GM21447 (cell line): ENCODE data around the gene ATL2.
"Not testable (repeated sequence)": the region's sequence is repeated elsewhere in the genome, so short reads cannot be mapped to it uniquely, and the experiment has no call there.

Experiments used
- ATAC-seq: cut with Tn5 transposase; IDR thresholded peaks from one replicate; pipeline ENCODE4 v1.9.1; 2021; ENCODE audit not compliant: unreplicated experiment

The ATL2 gene

DNA sequence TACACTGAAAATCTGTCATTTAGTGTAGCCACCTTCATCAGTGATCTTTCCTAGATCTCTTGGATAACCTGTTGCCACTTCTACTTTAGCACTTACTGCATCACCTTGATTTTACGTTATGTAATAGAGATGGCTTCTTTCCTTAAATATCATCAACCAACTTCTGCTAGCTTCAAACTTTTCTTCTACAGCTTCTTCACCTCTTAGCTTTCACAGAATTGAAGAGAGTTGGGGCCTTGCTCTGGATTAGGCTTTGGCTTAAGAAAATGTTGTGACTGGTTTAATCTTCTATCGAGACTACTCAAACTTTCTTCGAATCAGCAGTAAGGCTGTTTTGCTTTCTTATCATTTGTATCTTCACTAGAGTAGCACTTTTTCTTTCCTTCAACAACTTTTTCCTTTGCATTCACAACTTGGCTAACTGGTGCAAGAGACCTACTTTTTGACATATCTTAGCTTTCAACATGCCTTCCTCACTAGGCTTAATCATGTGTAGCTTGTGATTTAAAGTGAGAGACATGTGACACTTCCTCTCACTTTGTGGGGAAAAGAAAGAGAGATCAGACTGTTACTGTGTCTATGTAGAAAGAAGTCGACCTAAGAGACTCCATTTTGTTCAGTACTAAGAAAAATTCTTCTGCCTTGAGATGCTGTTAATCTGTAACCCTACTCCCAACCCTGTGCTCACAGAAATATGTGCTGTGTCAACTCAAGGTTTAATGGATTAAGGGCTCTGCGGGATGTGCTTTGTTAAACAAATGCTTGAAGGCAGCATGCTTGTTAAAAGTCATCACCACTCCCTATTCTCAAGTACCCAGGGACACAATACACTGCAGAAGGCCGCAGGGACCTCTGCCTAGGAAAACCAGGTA lies 99.6 kb downstream of the ATL2 start:
- no peak for ATAC-seq

DNA sequence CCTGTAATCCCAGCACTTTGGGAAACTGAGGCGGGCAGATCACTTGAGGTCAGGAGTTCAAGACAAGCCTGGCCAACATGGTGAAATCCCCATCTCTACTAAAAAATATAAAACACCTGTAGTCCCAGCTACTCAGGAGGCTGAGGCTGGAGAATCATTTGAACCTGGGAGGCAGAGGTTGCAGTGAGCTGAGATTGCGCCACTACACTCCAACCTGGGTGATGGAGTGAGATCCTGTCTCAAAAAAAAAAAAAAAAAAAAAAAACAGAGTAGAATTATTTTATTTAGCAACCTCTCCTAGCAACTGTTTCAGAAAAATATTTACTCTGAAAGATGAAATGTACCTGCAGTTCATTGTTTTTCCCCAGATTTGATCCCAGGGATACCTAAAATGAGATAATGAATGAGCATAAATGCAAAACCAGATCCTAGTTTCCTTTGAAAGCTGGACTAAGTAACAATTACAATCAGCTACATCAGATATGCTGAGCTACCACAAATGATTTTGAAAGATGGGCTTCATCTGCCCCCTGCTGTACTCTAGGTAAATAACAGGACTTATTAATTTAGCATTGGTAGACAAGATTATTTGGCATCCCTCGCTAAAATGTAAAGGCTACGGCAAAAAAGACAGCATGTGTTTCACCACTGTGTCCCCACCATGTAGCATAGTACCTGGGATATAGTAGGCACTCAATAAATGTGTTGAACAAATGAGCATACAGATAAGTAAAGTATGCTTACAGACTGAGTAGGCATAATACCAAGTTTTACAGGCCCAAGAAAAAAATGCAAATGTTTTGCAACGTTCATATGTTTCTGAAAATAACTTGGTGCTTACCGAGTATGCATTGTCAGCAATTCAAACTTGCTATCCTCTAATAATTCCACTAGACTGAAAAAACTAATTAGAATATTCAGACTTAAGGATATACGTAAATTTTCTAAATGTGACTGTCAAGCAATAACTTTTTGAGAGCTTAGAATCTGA lies 102.5 kb downstream of the ATL2 start:
- ATAC-seq, result peak; percentile 69

DNA sequence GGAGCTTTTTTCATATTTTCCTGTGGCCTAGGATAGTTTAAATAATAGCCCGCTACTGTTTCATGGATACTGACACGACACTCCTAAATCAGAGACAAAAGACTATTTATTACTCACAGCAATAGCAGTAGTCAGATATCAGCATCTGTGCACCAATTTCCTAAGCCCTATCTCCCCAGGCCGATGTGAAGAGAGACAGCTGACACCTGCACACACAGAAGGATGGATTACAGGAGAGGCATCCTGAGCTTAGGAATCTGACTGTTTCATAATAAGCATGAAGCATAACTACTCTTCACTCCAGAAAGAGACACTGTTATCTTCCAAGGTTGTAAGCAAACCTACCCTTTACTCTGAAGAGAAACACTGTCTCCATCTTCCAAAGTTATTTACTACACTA lies 105.4 kb downstream of the ATL2 start:
- no peak for ATAC-seq

DNA sequence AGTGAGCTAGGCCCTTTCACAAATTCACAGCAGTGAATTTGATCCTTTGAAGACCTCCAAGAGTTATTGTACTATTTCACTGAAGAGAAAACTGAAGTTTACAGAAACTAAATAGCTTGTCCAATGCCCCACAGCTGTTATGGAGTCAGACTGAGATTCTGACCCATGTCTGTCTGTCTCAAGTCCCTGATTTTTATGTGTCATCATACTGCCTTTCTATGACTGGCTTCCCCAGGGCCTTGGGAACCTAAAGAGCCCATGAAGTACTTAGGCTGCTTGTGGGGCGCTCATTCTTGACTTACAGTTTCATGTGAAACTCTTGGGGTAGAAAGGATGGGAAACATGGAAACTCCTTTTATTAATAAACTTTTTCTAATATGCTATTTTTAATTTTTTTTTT lies 107.7 kb downstream of the ATL2 start:
- ATAC-seq, result no peak

DNA sequence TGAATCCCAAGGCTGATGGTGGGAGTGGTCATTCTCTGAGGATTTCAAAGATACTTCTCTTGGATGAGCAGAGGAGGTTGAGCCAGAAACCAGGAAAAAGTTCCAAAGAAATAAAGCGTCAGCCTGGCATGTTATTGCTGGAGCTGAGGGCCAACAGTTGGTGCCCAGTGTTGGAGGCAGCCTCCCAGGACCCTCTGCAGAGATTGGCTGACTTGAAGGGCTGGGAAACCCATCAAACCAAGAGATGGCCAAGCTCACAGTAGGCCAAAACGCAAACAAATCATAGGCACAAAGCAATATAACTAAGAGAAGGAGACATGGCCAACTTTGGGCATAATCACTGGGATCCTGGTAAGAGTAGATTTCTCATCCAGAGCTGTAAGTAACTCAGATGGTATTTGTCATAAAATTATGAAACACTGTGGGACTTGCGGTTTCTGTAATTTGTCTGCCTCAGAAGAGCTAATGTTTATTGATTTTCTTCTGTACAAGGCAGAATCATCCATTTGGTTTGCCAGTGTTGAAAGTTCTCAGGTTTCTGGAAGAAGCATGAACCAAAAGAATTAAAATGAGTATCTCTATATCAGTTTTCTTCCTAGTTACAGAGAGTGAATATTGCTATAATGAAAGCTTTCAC lies 108.3 kb downstream of the ATL2 start:
- no peak for ATAC-seq

DNA sequence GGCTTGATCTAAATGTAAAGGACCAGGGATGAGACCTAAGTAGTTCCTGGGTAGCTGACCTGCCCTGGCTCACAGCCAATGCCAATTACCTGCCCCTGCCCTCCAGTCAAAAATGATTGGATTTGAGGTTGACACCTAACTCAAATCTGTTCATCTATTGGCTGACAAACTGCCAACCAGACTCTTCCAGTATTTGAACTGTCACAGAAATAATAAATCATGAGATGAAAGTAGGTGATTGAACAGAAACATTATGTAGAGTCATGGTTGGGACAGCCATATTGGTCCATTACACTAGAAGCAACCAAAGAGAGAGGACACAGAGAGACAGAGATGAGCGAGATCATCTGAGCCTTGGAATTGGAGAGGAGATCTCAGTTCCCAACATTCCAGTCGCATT lies 109.1 kb downstream of the ATL2 start:
- ATAC-seq, result no peak

DNA sequence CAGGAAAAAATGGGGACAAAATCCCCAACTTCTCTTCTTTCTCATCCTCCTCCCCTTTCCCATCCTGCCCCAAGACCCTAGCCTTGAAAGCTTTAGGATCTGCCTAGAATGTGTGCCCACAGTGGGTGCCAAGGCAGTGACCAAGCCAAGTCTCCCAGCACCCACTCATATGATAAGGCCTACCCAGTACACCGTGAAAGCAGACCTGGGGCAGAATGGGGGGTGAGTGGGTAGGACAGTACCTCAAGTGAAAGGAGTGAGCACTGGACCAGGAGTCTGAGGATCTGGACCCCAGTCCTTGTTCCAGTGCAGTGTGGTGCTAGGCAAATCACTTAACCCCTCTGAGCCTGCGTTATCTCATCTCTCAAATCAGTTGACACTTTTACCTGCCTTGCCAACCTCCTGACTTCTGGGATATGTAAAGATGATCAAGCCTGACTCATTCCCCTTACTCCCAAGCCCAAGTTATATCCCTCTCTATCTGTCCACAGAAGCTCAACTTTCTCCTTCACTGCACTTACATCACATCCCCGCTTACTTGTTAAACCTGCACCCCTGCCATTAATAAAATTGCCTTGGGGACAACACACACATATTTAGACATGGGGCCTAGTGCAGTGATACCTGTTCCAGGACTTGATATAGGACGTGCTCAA lies 109.7 kb downstream of the ATL2 start:
- ATAC-seq, result no peak

DNA sequence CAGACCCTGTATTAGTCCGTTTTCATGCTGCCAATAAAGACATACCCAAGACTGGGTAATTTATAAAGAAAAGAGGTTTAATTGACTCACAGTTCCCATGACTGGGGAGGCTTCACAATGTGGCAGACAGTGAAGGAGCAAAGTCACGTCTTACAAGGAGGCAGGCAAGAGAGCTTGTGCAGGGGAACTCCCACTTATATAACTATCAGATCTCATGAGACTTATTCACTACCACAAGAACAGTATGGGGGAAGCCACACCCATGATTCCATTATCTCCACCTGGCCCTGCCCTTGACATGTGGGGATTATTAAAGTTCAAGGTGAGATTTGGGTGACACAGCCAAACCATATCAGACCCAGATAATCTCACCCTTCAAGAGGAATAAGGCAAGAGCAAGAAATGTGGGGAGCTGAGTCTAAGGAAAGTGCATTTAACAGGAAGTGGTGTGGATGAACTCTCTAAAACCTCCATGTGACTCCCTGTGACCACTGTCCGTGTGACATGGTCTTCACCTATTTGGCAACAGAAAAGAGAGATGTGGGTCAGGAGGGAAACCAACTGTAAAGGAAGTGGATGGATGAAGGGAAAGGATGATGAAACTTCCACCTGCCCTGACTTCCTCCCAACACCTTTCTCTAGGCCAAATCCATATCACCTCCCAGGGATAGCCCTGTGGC lies 110.6 kb downstream of the ATL2 start:
- ATAC-seq, result no peak

DNA sequence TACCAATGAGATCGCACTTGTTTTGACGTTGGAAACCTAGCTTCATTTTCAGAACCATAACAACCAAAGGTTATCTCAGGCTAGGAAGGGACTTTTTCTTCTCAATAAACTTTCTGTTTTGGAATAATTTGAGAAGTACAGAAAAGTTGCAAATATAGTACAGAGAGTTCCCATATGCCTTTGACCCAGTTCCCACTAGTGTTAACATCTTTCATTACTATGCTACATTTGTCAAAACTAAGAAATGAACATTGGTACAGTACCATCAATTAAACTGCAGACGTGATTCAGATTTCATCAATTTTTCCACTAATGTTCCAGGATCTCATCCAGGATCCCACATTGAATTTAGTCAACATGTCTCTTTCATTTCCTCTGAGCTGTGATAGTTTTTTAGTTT lies 111.6 kb downstream of the ATL2 start:
- no peak for ATAC-seq

DNA sequence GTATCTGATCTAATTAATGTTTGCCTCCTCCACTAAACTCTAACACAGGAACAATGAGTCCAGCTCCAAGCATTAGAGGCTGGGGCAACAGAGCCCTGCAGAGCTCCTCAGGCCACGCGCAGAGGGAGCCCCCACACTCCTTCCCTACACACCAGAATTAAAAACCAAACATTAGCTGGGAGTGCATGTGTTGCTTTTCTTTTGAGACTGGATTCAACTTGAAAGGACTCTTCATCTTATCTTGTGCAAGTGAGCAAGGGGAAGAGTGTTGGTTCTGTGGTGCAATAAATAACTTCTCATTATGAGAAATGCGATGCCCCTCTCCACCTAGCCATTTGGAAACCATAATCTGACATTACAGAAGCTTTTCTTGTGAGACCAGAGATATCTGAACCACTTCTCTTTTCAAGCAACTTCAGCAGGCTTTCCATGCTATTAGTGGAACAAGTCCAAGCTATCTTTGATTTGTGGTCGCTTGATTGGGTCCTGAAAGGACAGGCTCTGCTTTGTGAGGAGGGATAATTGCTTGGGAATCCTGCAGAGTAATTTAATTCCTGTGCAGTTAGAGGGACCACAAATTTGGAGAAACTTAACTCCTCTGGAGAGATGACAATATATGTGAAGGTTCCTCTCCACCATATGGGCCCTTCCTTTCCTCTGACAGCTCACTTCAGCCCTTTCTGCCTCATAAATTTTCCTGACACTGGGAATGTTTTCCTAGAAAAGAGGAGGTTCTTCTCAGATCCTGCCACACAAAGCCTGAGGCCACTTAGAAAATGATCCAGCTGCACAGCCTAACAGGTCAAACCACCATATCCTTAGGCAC lies 112.5 kb downstream of the ATL2 start:
- no peak for ATAC-seq

DNA sequence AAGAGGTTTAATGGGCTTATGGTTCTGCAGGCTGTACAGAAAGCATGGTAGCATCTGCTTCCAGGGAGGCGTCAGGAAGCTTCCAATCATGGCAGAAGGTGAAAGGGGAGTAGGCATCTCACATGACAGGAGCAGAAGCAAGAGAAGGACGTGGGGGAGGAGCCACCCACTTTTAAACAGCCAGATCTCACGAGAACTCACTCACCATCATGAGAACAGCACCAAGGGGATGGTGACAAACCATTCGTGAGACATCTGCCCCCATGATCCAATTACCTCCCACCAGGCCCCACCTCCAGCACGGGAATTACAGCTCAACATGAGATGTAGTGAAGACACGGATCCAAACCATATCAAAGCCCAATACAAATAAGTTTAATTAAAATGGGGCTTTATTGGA lies 113.8 kb downstream of the ATL2 start:
- no peak for ATAC-seq

DNA sequence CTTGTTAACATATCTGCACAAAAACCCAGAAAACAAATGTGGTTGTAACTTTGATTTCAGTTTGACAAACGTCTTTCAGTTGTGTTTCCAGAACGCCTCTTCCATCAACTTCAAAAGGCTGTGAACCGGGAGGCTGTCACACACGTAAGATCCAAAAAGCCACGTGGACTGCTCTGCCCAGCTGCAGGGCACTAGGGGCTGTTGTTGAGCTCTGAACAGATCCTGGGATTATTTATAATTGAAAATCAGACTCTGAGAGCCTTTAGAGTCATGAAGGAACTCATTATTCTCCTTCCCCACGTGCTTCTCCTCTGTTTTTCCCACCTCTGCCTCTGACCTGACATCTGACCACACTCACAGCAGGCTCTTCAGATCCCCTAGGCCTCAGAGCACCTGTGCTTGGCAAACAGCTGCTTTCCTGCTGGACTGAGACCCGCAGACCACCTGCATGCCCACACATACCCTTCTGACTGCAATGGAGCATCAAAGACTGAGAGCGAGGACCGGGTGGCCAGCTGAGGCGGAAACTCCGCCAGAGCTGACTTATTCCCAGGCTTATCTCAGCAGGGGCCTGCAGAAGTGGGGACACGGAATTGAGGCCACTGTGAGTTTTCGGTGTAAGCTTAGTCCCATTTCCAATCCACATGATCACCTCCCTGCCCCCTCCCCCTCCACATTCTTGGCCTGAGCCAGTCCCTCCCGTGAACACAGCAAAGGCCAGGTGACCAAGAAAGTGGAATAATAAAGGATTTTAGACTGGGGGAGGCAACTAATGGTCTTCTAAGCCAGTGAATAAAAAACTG lies 114.8 kb downstream of the ATL2 start:
- no peak for ATAC-seq

DNA sequence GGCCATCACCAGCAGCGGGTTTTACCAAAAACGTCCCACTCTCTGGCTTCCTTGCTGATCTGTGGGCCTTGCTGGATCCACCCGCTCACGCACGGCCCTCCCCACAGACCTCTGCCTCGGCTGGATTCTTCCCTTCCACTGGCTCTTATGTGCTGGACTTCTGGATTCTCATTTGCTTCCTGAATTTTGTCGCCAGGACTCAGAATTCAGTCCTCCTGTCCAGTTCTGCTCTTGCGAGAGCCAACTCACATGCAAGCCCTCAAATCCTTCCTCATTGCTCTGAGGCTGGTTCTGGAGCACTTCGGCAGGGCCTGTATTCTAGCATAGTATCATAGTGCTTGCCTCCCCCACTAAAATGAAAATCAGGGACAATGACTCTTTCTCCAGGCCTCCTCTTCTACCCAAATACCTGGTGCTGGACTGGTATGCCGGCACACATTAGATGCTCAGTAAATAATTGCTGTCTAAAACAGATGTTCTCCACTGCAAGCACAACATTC lies 115.5 kb downstream of the ATL2 start:
- ATAC-seq, result no peak

DNA sequence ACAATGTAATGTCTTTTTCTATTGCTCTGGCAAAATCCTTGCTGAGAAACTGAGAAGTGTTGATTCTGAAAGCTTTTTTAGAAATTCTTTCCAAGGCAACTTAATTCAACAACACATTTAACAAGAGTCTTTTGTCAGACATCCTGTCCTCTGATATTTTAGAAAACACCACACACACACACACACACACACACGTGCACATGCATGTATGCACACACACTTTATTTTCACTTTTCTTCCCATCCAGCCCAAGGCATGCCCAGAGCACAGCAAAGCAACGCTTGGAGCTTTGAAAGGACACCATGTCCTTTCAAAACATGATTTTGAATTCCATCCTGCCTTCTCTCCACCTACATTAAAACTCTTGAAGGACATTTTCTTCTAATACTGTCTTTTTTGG lies 116.1 kb downstream of the ATL2 start:
- ATAC-seq, result no peak

DNA sequence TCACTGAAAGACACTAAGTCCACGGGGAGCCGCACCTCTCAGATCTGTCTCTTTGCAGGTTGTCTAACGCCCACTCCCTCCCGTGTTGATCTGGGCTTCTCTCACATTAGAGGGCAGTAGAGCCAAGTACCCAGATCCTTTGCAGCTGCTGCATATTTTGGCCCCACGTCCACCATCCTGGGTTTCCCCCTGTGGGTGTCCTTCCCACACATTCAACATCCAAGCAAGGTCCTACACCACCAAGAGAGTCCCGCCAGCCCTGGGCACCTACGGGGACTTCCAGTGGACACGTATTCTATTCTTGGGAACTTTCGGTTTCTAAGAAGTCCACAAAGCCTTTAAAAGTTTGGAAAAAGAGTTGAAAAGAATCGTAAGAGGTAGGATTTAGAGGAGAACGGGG lies 116.6 kb downstream of the ATL2 start:
- no peak for ATAC-seq

DNA sequence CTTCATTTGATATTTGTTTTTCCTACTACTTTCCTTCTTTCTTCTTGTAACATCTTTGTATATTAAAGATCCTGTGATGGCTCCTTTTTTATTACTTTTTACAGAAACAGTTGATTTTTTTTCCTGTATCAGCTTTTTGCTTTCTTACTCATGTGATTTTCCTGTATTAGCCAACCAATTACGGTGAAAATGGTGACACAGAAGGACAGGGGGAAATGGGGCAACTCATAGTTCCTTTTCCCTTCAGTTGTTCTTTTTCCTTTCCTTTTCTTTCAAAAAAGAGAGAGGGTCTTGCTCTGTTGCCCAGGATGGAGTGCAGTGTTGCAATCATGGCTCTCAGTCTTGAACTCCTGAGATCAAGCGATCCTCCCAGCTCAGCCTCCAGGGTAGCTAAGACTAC lies 117.8 kb downstream of the ATL2 start:
- no peak for ATAC-seq

DNA sequence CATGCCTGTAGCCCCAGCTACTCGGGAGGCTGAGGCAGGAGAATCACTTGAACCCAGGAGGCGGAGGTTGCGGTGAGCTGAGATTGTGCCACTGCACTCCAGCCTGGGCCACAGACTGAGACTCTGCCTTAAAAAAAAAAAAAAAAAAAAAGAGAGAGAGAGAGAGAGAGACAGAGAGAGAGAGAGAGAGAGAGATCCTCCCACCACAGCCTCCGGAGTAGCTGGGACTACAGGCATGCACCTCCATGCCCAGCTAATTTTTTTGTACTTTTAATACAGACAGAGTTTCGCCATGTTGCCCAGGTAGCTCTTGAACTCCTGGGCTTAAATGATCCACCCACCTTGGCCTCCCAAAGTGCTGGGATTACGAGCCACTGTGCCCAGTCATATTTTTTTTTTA lies 119.4 kb downstream of the ATL2 start:
- ATAC-seq, result not testable (repeated sequence)

DNA sequence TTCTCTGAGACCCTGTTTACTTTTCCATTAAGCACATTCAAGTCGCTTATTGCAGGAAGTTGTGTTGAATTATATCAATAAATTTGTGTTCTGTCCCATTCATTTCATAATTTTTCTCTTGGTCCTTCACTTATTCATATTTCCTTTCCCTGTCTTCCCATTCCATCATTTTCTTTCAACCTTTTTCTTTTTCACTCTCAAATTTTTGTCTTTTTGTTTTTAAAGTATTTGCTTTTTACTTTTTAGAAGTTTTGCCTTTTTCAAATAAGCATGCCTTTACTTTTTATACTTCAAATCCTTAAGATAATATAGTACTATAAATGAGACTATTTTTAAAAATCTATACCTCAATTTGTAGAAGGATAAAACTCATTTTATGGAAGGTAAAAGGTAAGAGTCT lies 120.5 kb downstream of the ATL2 start:
- ATAC-seq, result no peak

DNA sequence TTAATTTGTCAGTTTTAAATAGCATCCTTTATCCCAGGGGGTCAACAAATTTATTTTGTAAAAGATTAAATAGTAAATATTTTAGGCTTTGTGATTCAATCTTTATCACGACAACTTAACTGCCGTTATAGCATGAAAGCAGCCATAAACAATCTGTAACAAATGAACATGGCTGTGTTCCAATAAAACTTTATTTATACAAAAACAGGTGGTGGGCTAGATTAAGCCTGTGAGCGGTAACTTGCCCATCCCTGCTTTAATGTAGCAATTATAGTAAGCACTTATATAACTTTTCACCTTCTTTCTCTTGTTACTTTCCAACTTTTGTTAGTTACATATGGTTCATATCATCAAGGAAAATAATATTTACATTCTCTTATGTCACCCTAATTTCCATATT lies 121.9 kb downstream of the ATL2 start:
- ATAC-seq, result no peak
